HCT116 (cell line): Measurements from ENCODE around the gene CTTN. TPM values are rescaled to one million over a fixed set of nuclear protein-coding genes. Genes with fewer than 3 reads are reported as not detected.

ENCODE experiments used
- ATAC-seq: fragments of 200-7000 bp; cut with Tn5 transposase; 2 replicates; pipeline ENCODE4 v1.9.1; 2020; ENCODE audit warnings: mild to moderate bottlenecking, moderate library complexity
- BruUV-seq: library from RNA; stranded (reverse); fragments of 400-500 nt; replicated peaks from 2 replicates; lab custom pipeline; 2021; lab: Mats Ljungman, UMichigan
- CTCF ChIA-PET: fragments of 300-600 bp; sonication (Branson Sonifier 250); formaldehyde crosslinking; loops from one replicate; lab custom pipeline; 2021; ENCODE audit warnings: antibody characterized with exemption; lab: Charles Lee
- POLR2A ChIA-PET: fragments of 300-600, 350-600 bp; sonication (Branson Sonifier 250); formaldehyde crosslinking; loops from one replicate; lab custom pipeline; 2021; ENCODE audit warnings: antibody characterized with exemption; lab: Charles Lee
- RAD21 ChIA-PET, 2 experiments: fragments of 300-600 bp; sonication (Branson Sonifier 250); formaldehyde crosslinking; loops; one replicate each; lab custom pipeline; 2023; ENCODE audit warnings: low total read pairs in 2 of 2; ENCODE audit not compliant: uncharacterized antibody in 2 of 2, unreplicated experiment in 2 of 2, low non-redundant PET in 1 of 2; lab: Charles Lee
- DNase-seq: peaks from one replicate; pipeline ENCODE4 v3.0.0-alpha.2; 2010; ENCODE audit warnings: low read depth, low spot score
- H2AFZ ChIP-seq: fragments of 200-600 bp; shearing (Covaris generic), sonication (generic); 2 replicates; pipeline ENCODE4 v1.6.1; 2017; ENCODE audit warnings: low read depth, mixed run types, mixed read lengths, antibody characterized with exemption, low read length; ENCODE audit not compliant: poor library complexity, severe bottlenecking
- H3K27ac ChIP-seq: 2 replicates; pipeline ENCODE4 v1.5.1; 2012; ENCODE audit warnings: low read depth, low read length
- H3K27me3 ChIP-seq: fragments of 200-600 bp; sonication (generic); 2 replicates; pipeline ENCODE4 v1.6.1; 2016; ENCODE audit warnings: mixed run types, low read length, mixed read lengths; ENCODE audit not compliant: insufficient read depth
- H3K36me3 ChIP-seq, 2 experiments: fragments of 200-500 bp in 1 of 2; fragments of 200-600 bp in 1 of 2; sonication (Bioruptor generic) in 1 of 2; sonication (generic) in 1 of 2; 2 replicates each; pipeline versions ENCODE4 v1.5.1 to v1.6.1; 2014 to 2016; ENCODE audit warnings: low read length in 2 of 2, inconsistent platforms in 1 of 2, mixed read lengths in 1 of 2, mixed run types in 1 of 2; ENCODE audit not compliant: insufficient read depth in 2 of 2, control insufficient read depth in 1 of 2
- H3K4me1 ChIP-seq, 2 experiments: fragments of 200-600 bp in 1 of 2; sonication (generic) in 1 of 2; 2 replicates each; pipeline versions ENCODE4 v1.5.1 to v1.6.1; 2012 to 2017; ENCODE audit warnings: low read length in 2 of 2, inconsistent platforms in 1 of 2, mild to moderate bottlenecking in 1 of 2, mixed read lengths in 1 of 2, mixed run types in 1 of 2, moderate library complexity in 1 of 2; ENCODE audit not compliant: insufficient read depth in 2 of 2, control insufficient read depth in 1 of 2
- H3K4me2 ChIP-seq: fragments of 200-600 bp; sonication (generic); 2 replicates; pipeline ENCODE4 v1.6.1; 2017; ENCODE audit warnings: mixed run types, low read length, mixed read lengths
- H3K4me3 ChIP-seq, 2 experiments: fragments of 200-600 bp in 1 of 2; sonication (generic) in 1 of 2; replicated peaks in 1 of 2; 2 replicates each; pipeline ENCODE4 v1.5.1; 2011 to 2016; ENCODE audit warnings: low read length in 2 of 2, control low read depth in 1 of 2, low read depth in 1 of 2, mild to moderate bottlenecking in 1 of 2, mixed read lengths in 1 of 2, mixed run types in 1 of 2
- H3K79me2 ChIP-seq: fragments of 200-600 bp; sonication (generic); 2 replicates; pipeline ENCODE4 v1.6.1; 2017; ENCODE audit warnings: mild to moderate bottlenecking, mixed run types, low read length, moderate library complexity, mixed read lengths; ENCODE audit not compliant: insufficient read depth
- H3K9ac ChIP-seq: fragments of 200-600 bp; sonication (generic); 2 replicates; pipeline ENCODE4 v1.6.1; 2016; ENCODE audit warnings: low read length, mixed read lengths
- H3K9me2 ChIP-seq: fragments of 200-600 bp; sonication (generic), shearing (Covaris generic); 2 replicates; pipeline ENCODE4 v1.6.1; 2017; ENCODE audit warnings: mixed run types, mild to moderate bottlenecking, moderate library complexity; ENCODE audit not compliant: insufficient read depth
- H3K9me3 ChIP-seq, 2 experiments: fragments of 200-500 bp in 1 of 2; fragments of 200-600 bp in 1 of 2; sonication (Bioruptor generic) in 1 of 2; sonication (generic) in 1 of 2; 2 replicates each; pipeline ENCODE4 v1.6.1; 2014 to 2017; ENCODE audit warnings: low read length in 2 of 2, mixed read lengths in 2 of 2, inconsistent platforms in 1 of 2, low read depth in 1 of 2, mild to moderate bottlenecking in 1 of 2, mixed run types in 1 of 2, moderate library complexity in 1 of 2; ENCODE audit not compliant: control insufficient read depth in 1 of 2, insufficient read depth in 1 of 2
- H4K20me1 ChIP-seq: fragments of 200-600 bp; sonication (generic), shearing (Covaris generic); 2 replicates; pipeline ENCODE4 v1.6.1; 2017; ENCODE audit warnings: mixed run types, mild to moderate bottlenecking, moderate library complexity; ENCODE audit not compliant: insufficient read depth
- CBX3 ChIP-seq: IDR thresholded peaks from 2 replicates; pipeline ENCODE4 v1.6.1; 2012; ENCODE audit warnings: low read depth
- EGR1 ChIP-seq: IDR thresholded peaks from 2 replicates; pipeline ENCODE4 v1.6.1; 2012; ENCODE audit warnings: low read depth
- FOSL1 ChIP-seq: IDR thresholded peaks from 2 replicates; pipeline ENCODE4 v1.6.1; 2012; ENCODE audit warnings: low read depth
- JUND ChIP-seq: IDR thresholded peaks from 2 replicates; pipeline ENCODE4 v1.6.1; 2012
- POLR2AphosphoS5 ChIP-seq: IDR thresholded peaks from 2 replicates; pipeline ENCODE4 v1.6.1; 2011; ENCODE audit warnings: mild to moderate bottlenecking, low read depth, low read length, moderate library complexity
- RAD21 ChIP-seq: IDR thresholded peaks from 2 replicates; pipeline ENCODE4 v1.6.1; 2012; ENCODE audit warnings: low read depth, mild to moderate bottlenecking
- SIN3A ChIP-seq: IDR thresholded peaks from 2 replicates; pipeline ENCODE4 v1.6.1; 2012; ENCODE audit warnings: low read depth
- SP1 ChIP-seq: IDR thresholded peaks from 2 replicates; pipeline ENCODE4 v1.6.1; 2012; ENCODE audit warnings: low read depth
- SRF ChIP-seq: IDR thresholded peaks from 2 replicates; pipeline ENCODE4 v1.6.1; 2012; ENCODE audit warnings: low read depth
- TCF7L2 ChIP-seq: IDR thresholded peaks from 2 replicates; pipeline ENCODE4 v1.7.0; 2011; ENCODE audit warnings: borderline replicate concordance, inconsistent platforms; ENCODE audit not compliant: insufficient read depth, insufficient read length; ENCODE audit errors: extremely low read depth
- YY1 ChIP-seq: IDR thresholded peaks from 2 replicates; pipeline ENCODE4 v1.6.1; 2011; ENCODE audit warnings: low read length, low read depth, moderate library complexity, mild to moderate bottlenecking; ENCODE audit not compliant: insufficient replicate concordance; ENCODE audit errors: extremely low read depth
- ZFX ChIP-seq: fragments of 450-650 bp; IDR thresholded peaks from 2 replicates; pipeline ENCODE4 v1.6.1; 2017
- ZNF274 ChIP-seq: fragments of 200-500 bp; sonication (Bioruptor generic); IDR thresholded peaks from 2 replicates; pipeline ENCODE4 v1.6.1; 2014; ENCODE audit warnings: mild to moderate bottlenecking, low read depth, low read length, inconsistent platforms
- intact Hi-C: fragments of 100-400 bp; cut with micrococcal nuclease; formaldehyde crosslinking; loops from 2 replicates; pipeline ENCODE4 v1.10.0; 2022
- total RNA-seq: library from RNA; stranded (reverse); gene quantifications from one replicate; pipeline ENCODE4 v1.2.1, GENCODE V29; 2021; ENCODE audit not compliant: unreplicated experiment
- TF ChIP-seq, protein P1 (sequence below): IDR thresholded peaks from 2 replicates; pipeline ENCODE4 v1.6.1; 2011; ENCODE audit warnings: mild to moderate bottlenecking, low read length, moderate library complexity; ENCODE audit not compliant: insufficient replicate concordance; ENCODE audit errors: extremely low read depth
- TF ChIP-seq, protein P2 (sequence below): IDR thresholded peaks from 2 replicates; pipeline ENCODE4 v1.6.1; 2012
- TF ChIP-seq, protein P3 (sequence below), 3 experiments: fragments of 200-600 bp in 1 of 3; sonication (generic) in 1 of 3; IDR thresholded peaks in 2 of 3; conservative IDR thresholded peaks in 1 of 3; 2 replicates each; pipeline ENCODE4 v1.5.1; 2012 to 2017; ENCODE audit warnings: low read depth in 2 of 3, low read length in 2 of 3, antibody characterized with exemption in 1 of 3, borderline replicate concordance in 1 of 3, control low read depth in 1 of 3, mild to moderate bottlenecking in 1 of 3, mixed read lengths in 1 of 3, mixed run types in 1 of 3, moderate library complexity in 1 of 3; ENCODE audit not compliant: insufficient read depth in 1 of 3
- TF ChIP-seq, protein P4 (sequence below): IDR thresholded peaks from 2 replicates; pipeline ENCODE4 v1.6.1; 2012; ENCODE audit warnings: low read depth
- TF ChIP-seq, protein P5 (sequence below): IDR thresholded peaks from 2 replicates; pipeline ENCODE4 v1.6.1; 2012

CTTN gene
- total RNA-seq, 1 experiment from 2014 or later = 249 TPM

DNA sequence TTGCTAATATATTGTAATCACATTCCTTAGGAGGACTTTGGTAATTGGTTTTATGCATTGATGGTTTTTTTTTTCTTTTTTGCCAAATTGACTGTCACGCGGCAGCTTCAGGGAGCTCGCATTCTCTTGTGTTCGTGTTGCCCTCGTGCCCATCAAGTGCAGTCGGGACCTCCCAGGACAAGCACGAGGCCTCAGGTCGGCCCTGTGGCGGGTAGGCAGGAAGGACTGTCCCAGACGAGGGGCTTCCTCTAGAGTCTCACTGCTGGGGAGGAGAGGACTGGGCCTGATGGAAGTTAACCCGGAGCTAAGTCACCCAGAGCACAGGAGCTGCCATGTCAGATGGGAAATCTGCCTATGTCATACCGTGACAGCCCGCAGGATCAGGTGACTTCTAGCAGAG lies 37.0 kb downstream of the CTTN start:
- no peak overlapping the region for H2AFZ ChIP-seq
- H3K9me3 ChIP-seq = no peaks in the 10 kb centered on the region
- intact Hi-C loops = no loop called here
- CTCF ChIA-PET = interaction anchor here (0.7 kb wide), 1 partner anchor 24 kb away, joined by 6 read pairs; no protein-coding TSS in a partner anchor
- H3K36me3 ChIP-seq = peaks cover 39 to 47% of the 10 kb centered on the region in 2 experiments; a peak in 3 of 4 replicates
- POLR2A ChIA-PET = no interaction called here
- no peaks in the 10 kb centered on the region for H4K20me1 ChIP-seq
- ATAC-seq (no peak), DNase-seq (no peak)
- no peak overlapping the region for H3K4me3 ChIP-seq
- no peaks in the 10 kb centered on the region for H3K9me2 ChIP-seq
- RAD21 ChIA-PET = no interaction called here
- H3K79me2 ChIP-seq = no peaks in the 10 kb centered on the region
- no peak overlapping the region for H3K27ac ChIP-seq
- no peak overlapping the region for H3K4me2 ChIP-seq
- H3K27me3 ChIP-seq = no peaks in the 10 kb centered on the region
- no peaks in the 10 kb centered on the region for H3K4me1 ChIP-seq
- TF ChIP-seq ZNF274 = no peak
- TF ChIP-seq EGR1 = no peak
- no peak for TF ChIP-seq TCF7L2
- TF ChIP-seq, protein P1, sequence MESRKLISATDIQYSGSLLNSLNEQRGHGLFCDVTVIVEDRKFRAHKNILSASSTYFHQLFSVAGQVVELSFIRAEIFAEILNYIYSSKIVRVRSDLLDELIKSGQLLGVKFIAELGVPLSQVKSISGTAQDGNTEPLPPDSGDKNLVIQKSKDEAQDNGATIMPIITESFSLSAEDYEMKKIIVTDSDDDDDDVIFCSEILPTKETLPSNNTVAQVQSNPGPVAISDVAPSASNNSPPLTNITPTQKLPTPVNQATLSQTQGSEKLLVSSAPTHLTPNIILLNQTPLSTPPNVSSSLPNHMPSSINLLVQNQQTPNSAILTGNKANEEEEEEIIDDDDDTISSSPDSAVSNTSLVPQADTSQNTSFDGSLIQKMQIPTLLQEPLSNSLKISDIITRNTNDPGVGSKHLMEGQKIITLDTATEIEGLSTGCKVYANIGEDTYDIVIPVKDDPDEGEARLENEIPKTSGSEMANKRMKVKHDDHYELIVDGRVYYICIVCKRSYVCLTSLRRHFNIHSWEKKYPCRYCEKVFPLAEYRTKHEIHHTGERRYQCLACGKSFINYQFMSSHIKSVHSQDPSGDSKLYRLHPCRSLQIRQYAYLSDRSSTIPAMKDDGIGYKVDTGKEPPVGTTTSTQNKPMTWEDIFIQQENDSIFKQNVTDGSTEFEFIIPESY = no peak
- TF ChIP-seq, protein P2, sequence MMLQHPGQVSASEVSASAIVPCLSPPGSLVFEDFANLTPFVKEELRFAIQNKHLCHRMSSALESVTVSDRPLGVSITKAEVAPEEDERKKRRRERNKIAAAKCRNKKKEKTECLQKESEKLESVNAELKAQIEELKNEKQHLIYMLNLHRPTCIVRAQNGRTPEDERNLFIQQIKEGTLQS = no peak
- TF ChIP-seq, protein P3, sequence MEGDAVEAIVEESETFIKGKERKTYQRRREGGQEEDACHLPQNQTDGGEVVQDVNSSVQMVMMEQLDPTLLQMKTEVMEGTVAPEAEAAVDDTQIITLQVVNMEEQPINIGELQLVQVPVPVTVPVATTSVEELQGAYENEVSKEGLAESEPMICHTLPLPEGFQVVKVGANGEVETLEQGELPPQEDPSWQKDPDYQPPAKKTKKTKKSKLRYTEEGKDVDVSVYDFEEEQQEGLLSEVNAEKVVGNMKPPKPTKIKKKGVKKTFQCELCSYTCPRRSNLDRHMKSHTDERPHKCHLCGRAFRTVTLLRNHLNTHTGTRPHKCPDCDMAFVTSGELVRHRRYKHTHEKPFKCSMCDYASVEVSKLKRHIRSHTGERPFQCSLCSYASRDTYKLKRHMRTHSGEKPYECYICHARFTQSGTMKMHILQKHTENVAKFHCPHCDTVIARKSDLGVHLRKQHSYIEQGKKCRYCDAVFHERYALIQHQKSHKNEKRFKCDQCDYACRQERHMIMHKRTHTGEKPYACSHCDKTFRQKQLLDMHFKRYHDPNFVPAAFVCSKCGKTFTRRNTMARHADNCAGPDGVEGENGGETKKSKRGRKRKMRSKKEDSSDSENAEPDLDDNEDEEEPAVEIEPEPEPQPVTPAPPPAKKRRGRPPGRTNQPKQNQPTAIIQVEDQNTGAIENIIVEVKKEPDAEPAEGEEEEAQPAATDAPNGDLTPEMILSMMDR (IDR thresholded peaks at IDR 0.05 in 2 of 3, conservative IDR thresholded peaks at IDR 0.05 in 1 of 3; ENCODE audit: borderline replicate concordance in 1 of 3, insufficient read depth in 1 of 3, low read depth in 2 of 3, low read length in 2 of 3) = no peak
- no peak for TF ChIP-seq SRF
- TF ChIP-seq, protein P4, sequence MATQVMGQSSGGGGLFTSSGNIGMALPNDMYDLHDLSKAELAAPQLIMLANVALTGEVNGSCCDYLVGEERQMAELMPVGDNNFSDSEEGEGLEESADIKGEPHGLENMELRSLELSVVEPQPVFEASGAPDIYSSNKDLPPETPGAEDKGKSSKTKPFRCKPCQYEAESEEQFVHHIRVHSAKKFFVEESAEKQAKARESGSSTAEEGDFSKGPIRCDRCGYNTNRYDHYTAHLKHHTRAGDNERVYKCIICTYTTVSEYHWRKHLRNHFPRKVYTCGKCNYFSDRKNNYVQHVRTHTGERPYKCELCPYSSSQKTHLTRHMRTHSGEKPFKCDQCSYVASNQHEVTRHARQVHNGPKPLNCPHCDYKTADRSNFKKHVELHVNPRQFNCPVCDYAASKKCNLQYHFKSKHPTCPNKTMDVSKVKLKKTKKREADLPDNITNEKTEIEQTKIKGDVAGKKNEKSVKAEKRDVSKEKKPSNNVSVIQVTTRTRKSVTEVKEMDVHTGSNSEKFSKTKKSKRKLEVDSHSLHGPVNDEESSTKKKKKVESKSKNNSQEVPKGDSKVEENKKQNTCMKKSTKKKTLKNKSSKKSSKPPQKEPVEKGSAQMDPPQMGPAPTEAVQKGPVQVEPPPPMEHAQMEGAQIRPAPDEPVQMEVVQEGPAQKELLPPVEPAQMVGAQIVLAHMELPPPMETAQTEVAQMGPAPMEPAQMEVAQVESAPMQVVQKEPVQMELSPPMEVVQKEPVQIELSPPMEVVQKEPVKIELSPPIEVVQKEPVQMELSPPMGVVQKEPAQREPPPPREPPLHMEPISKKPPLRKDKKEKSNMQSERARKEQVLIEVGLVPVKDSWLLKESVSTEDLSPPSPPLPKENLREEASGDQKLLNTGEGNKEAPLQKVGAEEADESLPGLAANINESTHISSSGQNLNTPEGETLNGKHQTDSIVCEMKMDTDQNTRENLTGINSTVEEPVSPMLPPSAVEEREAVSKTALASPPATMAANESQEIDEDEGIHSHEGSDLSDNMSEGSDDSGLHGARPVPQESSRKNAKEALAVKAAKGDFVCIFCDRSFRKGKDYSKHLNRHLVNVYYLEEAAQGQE = no peak
- TF ChIP-seq JUND = no peak
- TF ChIP-seq CBX3 = no peak
- no peak for TF ChIP-seq ZFX
- TF ChIP-seq YY1 = no peak
- no peak for TF ChIP-seq RAD21
- no peak for TF ChIP-seq POLR2AphosphoS5
- TF ChIP-seq FOSL1 = no peak
- TF ChIP-seq SP1 = no peak
- TF ChIP-seq, protein P5, sequence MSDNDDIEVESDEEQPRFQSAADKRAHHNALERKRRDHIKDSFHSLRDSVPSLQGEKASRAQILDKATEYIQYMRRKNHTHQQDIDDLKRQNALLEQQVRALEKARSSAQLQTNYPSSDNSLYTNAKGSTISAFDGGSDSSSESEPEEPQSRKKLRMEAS = no peak
- TF ChIP-seq SIN3A = no peak
- H3K9ac ChIP-seq = no peak overlapping the region
- TSS peak; percentile 77 for BruUV-seq
